ENCODE results near the gene IGFBP3.

IGFBP3 gene

GRCh38 chr7:45867471-45867870, 53.6 kb downstream of the IGFBP3 start:
- DNase-seq (ENCODE audit: extremely low read depth, low read depth): no peak
- no peak for TF ChIP-seq CTCF (IDR thresholded peaks at IDR 0.05; ENCODE audit: low read depth, low read length, missing control alignments)
- no peak overlapping the region for H3K4me3 ChIP-seq (replicated peaks; ENCODE audit: low read depth, low read length)

DNA sequence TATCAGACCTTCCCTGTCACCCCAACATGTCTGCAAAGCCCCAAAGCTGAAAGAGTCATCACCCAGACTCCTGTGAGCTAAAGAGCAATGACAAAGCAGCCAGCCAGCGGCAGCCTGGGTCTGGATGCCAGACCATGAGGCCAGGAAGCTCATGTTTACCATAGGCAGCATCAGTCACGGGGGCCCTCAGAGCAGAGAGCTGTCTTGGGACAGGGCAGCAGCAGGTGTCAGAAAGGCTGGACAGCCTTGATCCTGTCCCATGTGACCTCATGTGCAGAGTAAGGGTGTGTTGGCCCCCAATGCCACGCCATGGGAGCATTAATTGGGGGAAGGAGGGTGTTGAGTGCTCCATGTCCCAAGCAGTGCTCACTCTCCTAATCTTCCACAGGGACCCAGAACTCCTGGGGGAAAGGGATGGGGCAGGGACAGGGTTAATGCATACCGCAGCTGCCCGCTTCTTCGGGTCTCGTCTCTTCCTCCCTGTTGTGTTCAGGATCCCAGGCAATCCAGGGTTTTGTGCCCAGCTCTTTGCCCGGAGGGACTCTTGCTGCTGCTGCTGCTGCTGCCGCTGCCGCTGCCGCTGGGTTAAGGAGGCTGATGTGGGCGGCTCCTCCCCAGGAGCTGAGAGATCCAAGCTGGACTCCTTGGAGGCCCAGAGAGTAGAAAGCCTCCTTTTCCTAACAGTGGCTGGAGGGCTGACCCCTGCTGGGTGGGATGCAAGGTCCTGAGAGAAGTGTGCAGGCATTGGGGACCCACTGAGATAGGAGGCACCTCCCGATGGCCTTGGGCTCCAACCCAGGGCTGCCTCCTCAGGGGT, 55.3 kb downstream of the IGFBP3 start:
- DNase-seq (ENCODE audit: extremely low read depth, low read depth): no peak
- H3K4me3 ChIP-seq (replicated peaks; ENCODE audit: low read depth, low read length): no peak overlapping the region
- TF ChIP-seq CTCF (IDR thresholded peaks at IDR 0.05; ENCODE audit: low read depth, low read length, missing control alignments): no peak

GRCh38 chr7:45863715-45864114, 57.4 kb downstream of the IGFBP3 start:
- DNase-seq (ENCODE audit: extremely low read depth, low read depth): no peak
- peak; percentile 11 for TF ChIP-seq CTCF (IDR thresholded peaks at IDR 0.05; ENCODE audit: low read depth, low read length, missing control alignments)
- H3K4me3 ChIP-seq (replicated peaks; ENCODE audit: low read depth, low read length): no peak overlapping the region
